Esophagus mucosa (tissue), 1 donor: ENCODE results near the gene ZNF547. TPM values are rescaled to one million over a fixed set of nuclear protein-coding genes. Genes with fewer than 3 reads are reported as not detected.
"Not testable (repeated sequence)": the region's sequence is repeated elsewhere in the genome, so short reads cannot be mapped to it uniquely, and the experiment has no call there.

Experiments used
- ATAC-seq: fragments of 200-7000 bp; cut with Tn5 transposase; one replicate; pipeline ENCODE4 v1.9.1; 2020
- total RNA-seq: library from RNA; stranded (reverse); gene quantifications from one replicate; pipeline ENCODE4 v1.2.4, GENCODE V29; 2023
- donor health status: DM: yes; HTN: yes; CAD: no.

ZNF547 gene
- total RNA-seq, 1 donor from 2014 or later = 1.4 TPM

- not testable (repeated sequence) for ATAC-seq
These were observed 11.3 kb downstream of the ZNF547 start for GRCh38 chr19:57374647-57375046.

GRCh38 chr19:57376151-57376550 is 12.8 kb downstream of the ZNF547 start:
- no peak for ATAC-seq

- no peak for ATAC-seq
These were observed 14.3 kb downstream of the ZNF547 start for GRCh38 chr19:57377498-57378146.

- no peak for ATAC-seq
These were observed 17.6 kb downstream of the ZNF547 start for GRCh38 chr19:57380923-57381322.

- no peak for ATAC-seq
These were observed 19.6 kb downstream of the ZNF547 start for GRCh38 chr19:57382806-57383488.

GRCh38 chr19:57389194-57389729 is 25.9 kb downstream of the ZNF547 start:
- ATAC-seq = no peak

GRCh38 chr19:57389730-57390598 is 26.6 kb downstream of the ZNF547 start, which contains the start of gene ZNF548:
Gene ZNF548 (plus strand): TSS chr19:57389854. CDS start chr19:57390100, 246 bp downstream.
- ATAC-seq = peak; percentile 99

- no peak for ATAC-seq
These were observed 32.4 kb downstream of the ZNF547 start for GRCh38 chr19:57395710-57396109.

GRCh38 chr19:57398868-57399267 is 35.5 kb downstream of the ZNF547 start:
- ATAC-seq = no peak

GRCh38 chr19:57403737-57404563 is 40.6 kb downstream of the ZNF547 start:
- ATAC-seq = no peak

GRCh38 chr19:57406516-57407123 is 43.3 kb downstream of the ZNF547 start:
- ATAC-seq = peak; percentile 65

GRCh38 chr19:57410877-57411671 is 47.7 kb downstream of the ZNF547 start, which contains the start of gene ZNF17:
Gene ZNF17 (plus strand): TSS chr19:57411161. CDS start chr19:57413616, 2,455 bp downstream.
- ATAC-seq = peak; percentile 99

GRCh38 chr19:57419439-57419838 is 56.1 kb downstream of the ZNF547 start:
- ATAC-seq = no peak

- ATAC-seq = no peak
These were observed 57.7 kb downstream of the ZNF547 start for GRCh38 chr19:57421037-57421436.

Other genes starting within 250 kb of the ZNF547 start
- not detected for gene USP29, start 243.6 kb upstream of the ZNF547 start, total RNA-seq
- not detected for gene ZIM3, start 218.3 kb upstream of the ZNF547 start, total RNA-seq
- gene DUXA, start 196.1 kb upstream of the ZNF547 start, total RNA-seq = not detected
- 24.6 TPM for gene ZNF264, start 172.1 kb upstream of the ZNF547 start, total RNA-seq
- gene AURKC, start 132.5 kb upstream of the ZNF547 start, total RNA-seq = 1.1 TPM
- gene ZNF805, start 122.9 kb upstream of the ZNF547 start, total RNA-seq = 6.8 TPM
- 68.7 TPM for gene ZNF460, start 83.1 kb upstream of the ZNF547 start, total RNA-seq
- gene ZNF543, start 43.1 kb upstream of the ZNF547 start, total RNA-seq = 4.5 TPM
- 5.3 TPM for gene ZNF304, start 12.3 kb upstream of the ZNF547 start, total RNA-seq
- 8.4 TPM for gene TRAPPC2B, start within 50 bp of the ZNF547 start, total RNA-seq
- 6.9 TPM for gene ZNF548, start 26.3 kb downstream of the ZNF547 start, total RNA-seq
- 6.5 TPM for gene ZNF17, start 47.6 kb downstream of the ZNF547 start, total RNA-seq
- 6.4 TPM for gene ZNF749, start 71.8 kb downstream of the ZNF547 start, total RNA-seq
- 0.28 TPM for gene VN1R1, start 93.6 kb downstream of the ZNF547 start, total RNA-seq
- gene ZNF772, start 114.0 kb downstream of the ZNF547 start, total RNA-seq = 4.5 TPM
- 5.7 TPM for gene ZNF419, start 124.2 kb downstream of the ZNF547 start, total RNA-seq
- 3.8 TPM for gene ZNF773, start 136.4 kb downstream of the ZNF547 start, total RNA-seq
- gene ZNF549, start 163.8 kb downstream of the ZNF547 start, total RNA-seq = 1.6 TPM
- gene ZNF550, start 196.3 kb downstream of the ZNF547 start, total RNA-seq = 2.7 TPM
- 6.4 TPM for gene ZNF416, start 215.4 kb downstream of the ZNF547 start, total RNA-seq
- gene ZIK1, start 220.6 kb downstream of the ZNF547 start, total RNA-seq = 1.1 TPM
- gene ZNF530, start 236.3 kb downstream of the ZNF547 start, total RNA-seq = 2.1 TPM